HEK293 (cell line): ENCODE measurements around the gene TRPM2.

Source experiments
- CTCF ChIA-PET: fragments of 350-600 bp; formaldehyde crosslinking; extraction: SDS; loops from one replicate; lab custom pipeline; 2021; ENCODE audit warnings: antibody characterized with exemption; lab: Yijun Ruan, JAX
- POLR2A ChIA-PET: fragments of 300-600 bp; formaldehyde crosslinking; extraction: SDS; loops from one replicate; lab custom pipeline; 2020; ENCODE audit warnings: antibody characterized with exemption, inconsistent platforms; lab: Yijun Ruan, JAX
- H3K27ac ChIP-seq: fragments of 200-500 bp; sonication (Bioruptor generic); 2 replicates; pipeline ENCODE4 v1.5.1; 2014; ENCODE audit warnings: low read depth, low read length, control low read depth, inconsistent platforms; ENCODE audit errors: extremely low read depth
- H3K36me3 ChIP-seq, 2 experiments: fragments of 200-500 bp in 1 of 2; sonication (Bioruptor generic) in 1 of 2; 1 replicate in 1 of 2; 2 replicates in 1 of 2; pipeline ENCODE4 v1.5.1; 2014 to 2017; ENCODE audit warnings: inconsistent platforms in 2 of 2, low read length in 2 of 2; ENCODE audit not compliant: control insufficient read depth in 2 of 2, insufficient read depth in 1 of 2
- H3K4me1 ChIP-seq: fragments of 200-500 bp; sonication (Bioruptor generic); 2 replicates; pipeline ENCODE4 v1.5.1; 2014; ENCODE audit warnings: mild to moderate bottlenecking, low read length, inconsistent platforms; ENCODE audit not compliant: control insufficient read depth, insufficient read depth
- H3K4me3 ChIP-seq: 2 replicates; pipeline ENCODE4 v1.5.1; 2011; ENCODE audit warnings: low read depth, mild to moderate bottlenecking, control low read depth, low read length, moderate library complexity
- H3K9me3 ChIP-seq: fragments of 200-500 bp; sonication (Bioruptor generic); 2 replicates; pipeline ENCODE4 v1.5.1; 2014; ENCODE audit warnings: low read depth, low read length, inconsistent platforms; ENCODE audit not compliant: control insufficient read depth, insufficient read depth
- ZNF747 ChIP-seq: fragments of 450-650 bp; formaldehyde crosslinking; IDR thresholded peaks from 2 replicates; pipeline ENCODE4 v1.5.1; 2016; ENCODE audit warnings: missing biosample characterization, missing genetic modification characterization

TRPM2 gene

GRCh38 chr21:44490816-44491215, 137.4 kb downstream of the TRPM2 start:
- Histone ChIP-seq H3K4me1 (no peaks in the 10 kb centered on the region), H3K36me3 (no peaks in the 10 kb centered on the region), H3K9me3 (no peaks in the 10 kb centered on the region; the same call in 1 of the 2 replicates), H3K27ac (no peak overlapping the region), H3K4me3 (no peak overlapping the region)
- no peak for TF ChIP-seq ZNF747 (tag by site-specific recombination)
- CTCF ChIA-PET = interaction anchor here (1.2 to 2.2 kb wide), 4 partner anchors 11 to 20 kb away, joined by 3 to 14 read pairs (median 8); no protein-coding TSS in a partner anchor
- POLR2A ChIA-PET = no interaction called here
